Activated T-cell treated with anti-CD3 and anti-CD28 coated beads, Interleukin-2, amount 50 U/mL, for 1 hour (primary cell): ENCODE results near the gene TFF1.
"Not testable (repeated sequence)": the region's sequence is repeated elsewhere in the genome, so short reads cannot be mapped to it uniquely, and the experiment has no call there.

Experiments used
- DNase-seq: peaks from one replicate; pipeline ENCODE4 v3.0.0-alpha.2; 2020

The TFF1 gene

GRCh38 chr21:42366292-42367010 is at the start of gene TFF1:
TSS of gene TFF1 (minus strand) at chr21:42366535. CDS start at chr21:42366495, 40 bp downstream.
- no peak for DNase-seq

GRCh38 chr21:42414928-42415769 is 48.8 kb upstream of the TFF1 start:
- peak; percentile 83 for DNase-seq

- no peak for DNase-seq
Measured at GRCh38 chr21:42414553-42414927, 48.2 kb upstream of the TFF1 start.

- no peak for DNase-seq
Measured at GRCh38 chr21:42414066-42414465, 47.7 kb upstream of the TFF1 start.

GRCh38 chr21:42413500-42413899 is 47.2 kb upstream of the TFF1 start:
- DNase-seq, result no peak

GRCh38 chr21:42413093-42413492 is 46.8 kb upstream of the TFF1 start:
- DNase-seq, result no peak

- no peak for DNase-seq
Measured at GRCh38 chr21:42412636-42412933, 46.2 kb upstream of the TFF1 start.

GRCh38 chr21:42411891-42412635 is 45.7 kb upstream of the TFF1 start:
- DNase-seq, result no peak

- no peak for DNase-seq
Measured at GRCh38 chr21:42411197-42411869, 45.0 kb upstream of the TFF1 start.

- no peak for DNase-seq
Measured at GRCh38 chr21:42409366-42409765, 43.0 kb upstream of the TFF1 start.

GRCh38 chr21:42408718-42409117 is 42.4 kb upstream of the TFF1 start:
- not testable (repeated sequence) for DNase-seq

- DNase-seq, result no peak
Measured at GRCh38 chr21:42407476-42407875, 41.1 kb upstream of the TFF1 start.

- peak; percentile 18 for DNase-seq
Measured at GRCh38 chr21:42406866-42407265, 40.5 kb upstream of the TFF1 start.

- peak; percentile 55 for DNase-seq
Measured at GRCh38 chr21:42406201-42406621, 39.9 kb upstream of the TFF1 start.

- DNase-seq, result peak; percentile 28
Measured at GRCh38 chr21:42405064-42406013, 39.0 kb upstream of the TFF1 start.

GRCh38 chr21:42404539-42404938 is 38.2 kb upstream of the TFF1 start:
- DNase-seq, result peak; percentile 54

GRCh38 chr21:42403611-42404231 is 37.4 kb upstream of the TFF1 start, which contains the start of gene UBASH3A:
TSS of gene UBASH3A (plus strand) at chr21:42403902. CDS start at chr21:42403946, 44 bp downstream.
- DNase-seq, result peak; percentile 61

- no peak for DNase-seq
Measured at GRCh38 chr21:42401820-42402251, 35.5 kb upstream of the TFF1 start.

- DNase-seq, result no peak
Measured at GRCh38 chr21:42401154-42401553, 34.8 kb upstream of the TFF1 start.

- no peak for DNase-seq
Measured at GRCh38 chr21:42400525-42400924, 34.2 kb upstream of the TFF1 start.

- DNase-seq, result no peak
Measured at GRCh38 chr21:42398436-42399028, 32.2 kb upstream of the TFF1 start.
